ENCODE measurements around the gene FAM20A.

FAM20A gene

DNA sequence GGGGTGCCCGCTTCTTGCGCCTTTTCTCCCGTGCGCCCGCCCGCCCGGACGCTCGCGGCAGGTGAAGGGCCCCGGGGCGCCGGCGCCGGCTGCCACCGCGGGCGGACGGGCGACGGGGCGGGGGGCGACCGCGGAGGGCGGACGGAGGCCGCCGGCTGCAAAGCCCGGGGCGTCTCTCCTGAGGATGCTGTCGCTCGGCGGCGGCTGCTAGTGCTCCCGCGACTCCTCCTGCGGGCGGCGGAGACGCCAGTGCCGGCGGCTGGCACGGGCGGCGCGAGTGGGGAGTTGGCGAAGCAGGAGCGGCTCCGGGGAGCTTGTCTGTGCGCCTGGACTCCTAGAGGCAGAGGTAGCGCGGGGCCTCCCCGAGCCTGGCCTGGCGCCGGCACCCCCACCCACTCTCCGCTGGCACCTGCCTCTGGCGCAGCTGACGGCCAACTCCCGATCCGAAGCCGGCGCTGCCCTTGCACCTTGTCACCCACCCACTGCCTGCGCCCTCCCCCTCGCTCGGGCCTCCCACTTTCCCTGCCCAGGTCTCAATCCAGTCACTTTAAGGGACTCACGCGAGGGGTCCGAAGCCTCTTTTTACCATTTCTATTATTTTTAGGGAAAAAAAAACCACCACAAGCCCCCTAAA is at the start of gene FAM20A:
TSS of gene FAM20A (minus strand) at position 437 of the 634 bp plus-strand sequence. CDS start 701 bp downstream, outside the sequence.
- DNase-seq: no peak

DNA sequence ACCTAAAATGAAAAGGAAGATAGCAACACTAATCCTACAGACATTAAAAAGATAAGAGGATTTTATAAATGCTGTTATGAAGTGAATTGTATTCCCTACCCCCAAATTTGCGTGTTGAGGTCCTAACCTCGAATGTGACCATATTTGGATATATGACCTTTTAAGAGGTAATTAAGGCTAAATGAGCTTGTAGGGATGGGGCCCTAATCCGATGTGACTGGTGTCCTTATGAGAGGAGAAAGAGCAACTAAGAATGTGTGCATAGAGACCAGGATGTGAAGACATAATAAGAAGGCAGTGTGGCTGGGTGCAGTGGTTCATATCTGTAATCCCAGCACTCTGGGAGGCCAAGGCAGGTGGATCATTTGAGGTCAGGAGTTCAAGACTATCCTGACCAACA is 48.2 kb upstream of the FAM20A start:
- no peak for DNase-seq

DNA sequence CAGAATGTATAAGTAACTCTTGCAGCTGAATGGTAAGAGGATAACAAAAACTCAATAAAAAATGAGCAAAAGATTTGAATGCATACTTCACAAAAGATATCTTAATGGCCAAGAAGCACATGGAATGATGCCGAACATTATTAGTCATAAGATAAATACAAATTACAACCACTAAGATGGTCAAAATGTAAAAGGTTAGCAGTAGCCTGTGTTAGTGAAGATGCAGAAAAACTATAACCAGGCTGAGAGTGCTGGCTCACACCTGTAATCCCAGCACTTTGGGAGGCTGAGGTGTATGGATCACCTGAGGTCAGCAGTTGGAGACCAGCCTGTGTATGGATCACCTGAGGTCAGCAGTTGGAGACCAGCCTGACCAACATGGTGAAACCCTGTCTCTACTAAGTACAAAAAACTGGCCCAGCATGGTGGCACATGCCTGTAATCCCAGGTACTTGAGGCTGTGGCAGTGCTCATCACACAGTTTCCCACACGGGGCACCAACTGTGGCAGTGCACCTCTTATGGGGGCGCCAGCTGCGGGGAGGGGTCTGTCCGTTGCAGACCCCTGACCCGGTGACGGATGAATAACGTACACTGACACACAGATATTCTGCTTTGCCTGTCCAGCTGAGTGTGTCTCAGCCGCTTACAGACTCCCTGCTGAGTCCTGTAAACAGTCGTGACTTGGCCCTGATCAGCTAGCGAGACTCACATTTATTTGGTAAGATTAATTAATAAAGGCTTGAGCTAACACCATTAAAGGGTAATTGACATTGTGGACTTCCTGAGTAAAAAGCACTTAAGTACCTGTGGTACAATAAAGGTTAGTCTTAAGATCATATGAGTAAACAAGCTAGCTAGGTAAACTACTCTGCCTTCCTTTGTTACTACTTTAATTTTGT is 45.7 kb upstream of the FAM20A start:
- peak; percentile 60 for DNase-seq

DNA sequence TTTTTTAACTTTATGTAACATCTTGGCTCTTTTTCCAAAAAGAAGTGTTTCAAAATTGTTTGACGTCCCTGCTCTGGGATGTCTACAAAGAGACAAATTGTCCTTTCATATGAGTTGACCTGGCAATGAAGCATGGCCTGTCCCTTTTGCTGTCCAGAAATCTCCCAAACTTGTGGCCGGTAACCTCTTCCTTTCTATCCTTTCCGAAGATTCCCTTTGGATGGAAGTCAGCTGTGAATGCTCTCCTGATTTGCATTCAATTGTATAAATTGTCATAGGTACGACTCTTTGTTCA is 40.9 kb upstream of the FAM20A start:
- DNase-seq: no peak

DNA sequence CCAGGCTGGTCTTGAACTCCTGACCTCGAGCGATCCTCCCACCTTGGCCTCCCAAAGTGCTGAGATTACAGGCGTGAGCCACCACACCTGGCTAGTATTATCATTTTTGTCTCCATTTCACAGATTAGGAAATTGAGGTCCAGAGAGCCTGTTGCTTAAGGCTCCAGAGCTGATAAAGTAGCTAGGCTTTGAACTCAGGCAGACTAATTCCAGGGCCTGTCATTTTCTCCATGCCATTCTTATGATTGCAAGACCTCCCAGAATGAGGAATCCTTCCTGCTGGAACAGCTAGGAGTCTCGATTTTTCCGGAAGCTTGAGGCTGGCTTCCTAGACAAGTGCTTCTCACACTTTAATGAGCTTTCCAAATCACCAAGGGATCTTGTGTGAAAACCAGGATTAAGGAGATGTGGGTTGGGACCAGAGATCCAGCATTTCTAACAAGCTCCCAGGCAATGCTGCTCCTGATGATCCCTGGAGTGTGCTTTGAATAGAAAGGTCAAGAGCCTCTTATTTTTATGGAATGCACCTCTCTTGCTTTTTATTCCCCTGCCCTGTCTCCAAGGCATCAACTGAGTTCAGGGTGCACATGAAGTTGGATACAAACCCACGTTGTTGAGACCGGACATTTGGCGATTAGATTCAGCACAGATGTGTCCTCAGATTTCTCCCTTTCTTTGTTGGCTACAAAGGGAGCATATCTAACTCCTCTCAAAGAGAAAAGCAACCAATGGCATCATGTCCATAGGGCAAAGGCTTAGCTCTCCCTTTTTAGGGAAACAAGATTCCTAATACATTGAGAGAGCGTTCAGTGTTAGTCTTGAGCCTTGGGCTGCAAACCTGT is 40.3 kb upstream of the FAM20A start:
- DNase-seq: no peak

DNA sequence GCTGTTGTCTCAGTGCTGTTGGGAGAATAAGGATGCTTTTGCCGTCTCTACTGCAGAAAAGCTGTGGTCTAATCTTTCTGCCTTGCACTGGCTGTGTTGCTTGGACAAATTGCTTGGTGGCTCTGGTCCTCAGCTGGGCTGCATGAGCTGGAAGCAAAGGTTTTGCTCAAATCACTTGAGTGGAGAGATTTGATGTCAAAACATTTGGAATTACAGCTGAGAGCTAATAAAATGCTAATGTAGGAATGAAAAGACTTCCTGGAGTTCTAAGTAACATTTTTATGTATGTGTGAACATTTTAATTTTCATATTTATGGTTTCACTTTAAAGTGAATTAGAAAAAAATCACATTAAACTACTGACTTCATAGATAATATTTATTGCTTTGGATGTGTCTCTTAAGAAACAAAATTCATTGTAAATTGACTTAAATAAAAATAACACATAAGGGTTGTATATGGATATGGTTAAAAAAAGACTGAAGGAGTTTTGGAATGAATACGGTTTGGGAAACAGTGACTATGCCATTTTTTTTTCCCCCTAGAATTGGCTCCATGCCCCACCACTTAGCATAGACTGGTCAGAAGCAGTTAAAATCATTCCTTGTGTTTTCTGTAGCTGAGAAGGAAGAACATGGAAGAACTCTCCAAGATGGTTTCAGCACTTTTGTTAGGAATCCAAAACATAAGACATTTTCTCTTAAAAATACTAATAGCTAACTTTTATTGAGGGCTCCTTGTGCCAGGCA is 39.2 kb upstream of the FAM20A start:
- DNase-seq: no peak

DNA sequence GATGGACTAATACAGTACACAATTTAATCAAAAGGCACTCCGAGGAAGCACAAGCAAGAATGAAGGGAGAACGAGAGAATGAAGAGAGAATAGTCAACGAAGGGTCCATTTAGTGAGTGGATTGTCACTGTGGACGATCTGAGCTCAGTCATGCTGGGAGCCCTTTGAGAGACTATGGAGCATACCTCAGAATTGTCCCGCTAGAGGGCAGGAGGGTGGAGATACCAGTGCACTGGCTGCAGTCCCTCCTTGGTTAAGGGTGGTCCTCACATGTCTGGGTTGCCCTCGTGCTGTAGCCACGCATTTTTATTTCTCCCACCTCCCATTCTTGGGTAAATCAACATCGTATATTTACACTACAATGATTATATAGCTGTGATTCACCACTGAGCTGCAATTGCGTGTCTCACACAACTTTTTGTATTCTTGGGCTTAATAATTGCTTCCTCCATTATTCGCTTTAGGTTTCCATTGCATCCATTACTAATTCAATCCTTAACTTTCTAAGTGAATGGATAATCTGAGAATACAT is 33.2 kb upstream of the FAM20A start:
- no peak for DNase-seq

DNA sequence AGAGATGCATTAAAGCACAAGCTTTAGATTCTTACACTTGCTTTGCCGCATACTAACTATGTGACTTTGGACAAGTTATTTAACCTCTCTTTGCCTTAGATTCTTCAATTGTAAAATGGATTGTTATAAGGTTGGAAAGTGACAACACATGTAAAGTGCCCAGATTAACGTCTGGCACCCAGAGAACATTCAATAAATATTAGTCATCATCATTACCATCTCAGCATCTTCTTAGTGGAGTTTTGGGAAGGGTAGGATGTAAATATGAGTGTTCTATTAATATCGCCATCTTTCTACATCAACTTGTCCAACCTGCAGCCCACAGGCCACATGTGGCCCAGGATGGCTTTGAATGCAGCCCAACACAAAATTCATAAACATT is 27.4 kb upstream of the FAM20A start:
- DNase-seq: no peak

DNA sequence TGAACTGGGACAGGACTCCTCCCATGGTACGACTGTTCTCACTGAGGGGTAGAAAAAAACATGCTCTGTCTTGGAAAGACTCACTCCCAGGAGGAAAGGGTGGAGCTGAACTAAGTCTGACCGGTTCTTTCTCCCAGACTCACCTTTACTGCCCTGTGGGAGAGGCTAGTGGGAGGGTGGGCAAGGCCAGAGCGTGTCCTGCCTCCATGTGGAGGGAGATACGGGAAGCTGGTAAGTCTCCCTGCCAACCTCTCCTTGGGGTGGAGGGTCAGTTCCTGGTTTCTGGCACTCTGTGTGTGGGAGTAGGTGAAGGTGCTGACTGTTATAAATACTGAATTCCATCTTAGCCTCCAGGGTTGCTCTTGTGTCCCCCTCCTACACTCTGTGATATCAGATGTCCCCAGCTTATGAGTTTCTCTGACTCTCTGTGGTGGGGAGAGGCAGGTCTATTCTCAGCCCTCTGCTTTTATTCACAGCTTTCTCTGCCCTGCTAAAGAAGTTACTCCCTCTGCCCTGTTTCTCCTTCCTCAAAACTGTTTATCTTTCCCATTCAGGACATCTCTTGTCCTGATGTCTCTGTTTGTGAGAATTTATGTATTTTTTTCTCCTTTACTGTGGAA is 26.9 kb upstream of the FAM20A start:
- DNase-seq: no peak

DNA sequence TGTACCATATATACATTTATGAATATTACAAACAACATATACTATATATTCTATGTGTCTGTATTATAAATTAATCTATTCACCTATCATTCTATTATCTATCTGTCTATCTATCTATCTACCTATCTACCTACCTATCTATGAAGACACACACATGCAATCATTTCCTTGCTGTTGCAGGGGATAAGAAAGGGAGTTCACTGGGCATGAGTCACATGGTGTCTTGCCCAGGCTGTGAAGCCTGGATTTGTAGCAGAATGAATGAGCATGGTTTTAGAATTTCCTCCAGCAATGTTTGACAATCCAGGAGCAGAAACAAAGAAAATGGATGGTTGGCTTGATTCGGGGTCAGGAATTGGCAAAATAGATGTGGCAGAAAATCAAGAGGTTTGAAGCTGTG is 23.2 kb upstream of the FAM20A start:
- no peak for DNase-seq

DNA sequence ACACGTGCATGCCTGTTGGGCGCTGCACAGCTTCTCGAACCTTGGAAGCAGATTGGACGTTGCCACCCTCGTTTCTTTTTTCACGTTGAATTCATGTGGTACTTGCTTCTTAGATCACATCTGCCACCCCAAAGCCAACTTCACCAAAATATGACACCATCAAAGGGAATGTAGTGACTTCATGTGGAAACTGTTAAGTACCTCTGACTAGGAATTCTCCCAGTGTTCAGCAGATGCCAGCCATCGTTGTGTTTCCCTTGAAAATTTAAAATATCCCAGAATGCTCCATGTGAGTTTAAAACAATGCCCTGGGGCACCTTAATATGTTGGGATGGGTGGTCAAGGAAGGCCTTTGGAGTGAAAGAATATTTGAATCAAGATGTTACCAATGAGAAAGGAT is 22.6 kb upstream of the FAM20A start:
- DNase-seq: no peak

DNA sequence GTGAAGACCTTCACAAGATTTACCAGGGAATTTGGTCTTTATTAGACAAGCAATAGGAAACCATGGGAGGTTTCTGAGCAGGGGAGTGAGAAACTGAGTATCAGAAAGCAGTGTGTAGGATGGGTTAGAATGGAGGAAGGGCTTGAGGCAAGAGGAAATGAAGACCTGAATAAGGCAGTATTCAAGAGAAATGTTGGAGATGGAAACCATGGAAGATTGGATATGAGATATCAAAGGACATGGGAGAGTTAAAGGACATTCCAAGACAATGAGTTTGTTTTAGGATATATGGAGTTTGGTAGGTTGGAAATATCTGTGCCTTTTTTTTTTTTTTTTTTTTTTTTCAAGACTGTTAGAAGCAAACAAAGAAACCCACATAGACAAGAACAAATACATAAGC is 21.3 kb upstream of the FAM20A start:
- DNase-seq: no peak

DNA sequence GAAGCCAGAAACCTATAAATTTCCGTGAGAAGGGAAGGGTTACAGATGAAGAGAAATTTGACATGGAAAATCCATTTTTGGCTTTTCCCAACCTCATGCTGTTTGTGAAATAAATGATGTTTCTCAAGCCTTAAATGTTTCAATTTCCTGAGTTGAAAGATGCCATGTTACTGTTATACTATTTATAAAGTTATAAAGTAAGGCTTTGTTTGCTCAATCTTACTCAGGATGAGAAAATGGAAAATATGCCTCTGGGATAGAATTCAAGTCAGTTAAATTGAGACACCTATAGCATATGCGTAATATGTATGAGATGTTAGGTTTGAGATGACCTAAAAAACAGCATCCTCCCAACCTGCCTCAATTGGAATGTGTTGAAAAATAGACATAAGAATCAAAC is 19.9 kb upstream of the FAM20A start:
- DNase-seq: no peak

DNA sequence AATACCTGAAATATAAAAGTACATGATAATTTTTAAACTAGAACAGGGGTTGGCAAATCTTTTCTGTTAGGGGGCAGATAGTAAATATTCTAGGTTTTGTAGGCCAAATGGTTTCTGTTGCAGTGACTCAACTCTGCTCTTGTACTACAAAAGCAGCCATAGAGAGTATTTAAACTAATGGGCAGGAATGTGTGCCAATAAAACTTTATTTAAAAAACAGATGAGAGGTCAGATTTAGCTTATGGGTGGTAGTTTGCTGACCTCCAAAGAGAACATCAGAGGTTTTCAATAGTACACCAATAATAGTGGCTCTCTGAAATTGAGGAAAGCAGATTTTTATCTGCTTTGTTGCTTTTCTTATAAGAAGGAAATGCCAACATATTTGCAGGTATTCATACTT is 15.2 kb upstream of the FAM20A start:
- no peak for DNase-seq

DNA sequence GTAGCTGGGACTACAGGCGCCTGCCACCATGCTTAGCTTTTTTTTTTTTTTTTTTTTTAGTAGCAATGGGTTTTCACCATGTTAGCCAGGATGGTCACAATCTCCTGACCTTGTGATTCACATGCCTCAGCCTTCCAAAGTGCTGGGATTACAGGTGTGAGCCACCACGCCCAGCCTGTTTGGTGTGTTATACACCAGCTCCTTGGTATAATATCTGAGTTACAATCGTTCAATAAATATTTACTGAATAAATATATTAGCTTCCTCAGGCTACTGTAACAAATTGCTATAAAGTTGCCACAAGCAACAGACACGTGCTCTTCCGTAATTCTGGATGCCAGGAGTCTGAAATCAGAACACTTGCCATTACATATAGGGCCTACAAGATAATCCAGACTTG is 13.6 kb upstream of the FAM20A start:
- no peak for DNase-seq

DNA sequence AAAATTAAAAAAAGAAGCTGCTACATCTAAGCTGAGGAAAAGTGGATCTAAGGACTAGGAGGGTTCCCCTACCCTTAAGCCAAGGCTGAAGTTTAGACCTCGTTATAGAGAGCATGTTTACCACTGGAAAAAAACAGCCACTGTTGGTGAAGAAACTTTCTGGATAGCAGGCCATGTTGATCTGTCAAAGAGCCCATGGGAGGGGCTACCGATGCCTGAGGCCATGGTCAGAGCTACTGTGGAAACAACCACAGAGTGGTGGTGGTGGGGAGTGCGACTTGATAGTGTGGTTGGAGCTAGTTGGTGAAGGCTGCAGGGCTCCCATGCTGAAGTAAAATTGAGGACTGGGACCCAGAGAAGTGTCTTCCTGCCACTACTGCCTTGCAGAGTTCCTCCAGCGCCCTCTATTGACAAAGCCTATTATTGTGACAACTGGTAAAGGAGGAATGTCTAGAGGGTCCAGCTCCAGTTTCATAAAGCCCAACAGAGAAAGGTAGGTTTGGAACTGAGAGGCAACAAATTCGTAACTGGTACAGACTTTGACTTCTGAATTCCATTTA is 12.7 kb upstream of the FAM20A start:
- no peak for DNase-seq

DNA sequence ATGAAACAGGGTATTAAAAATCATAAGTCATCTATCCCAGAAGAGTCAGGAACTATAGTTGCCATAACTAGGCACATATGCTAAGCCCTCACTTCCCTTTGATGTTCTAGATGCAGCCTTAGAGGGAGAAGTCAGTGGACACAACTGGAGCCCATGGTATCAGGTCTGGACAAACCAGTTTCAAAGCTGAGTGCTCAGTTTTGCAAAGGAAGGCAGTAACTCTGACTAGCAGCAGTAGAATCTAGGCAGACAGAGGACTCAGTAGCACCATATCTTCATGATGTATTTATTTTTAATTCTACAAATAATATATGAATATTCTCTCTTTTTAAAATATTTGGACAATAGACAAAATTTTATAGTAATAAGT is 11.7 kb upstream of the FAM20A start:
- DNase-seq: no peak

DNA sequence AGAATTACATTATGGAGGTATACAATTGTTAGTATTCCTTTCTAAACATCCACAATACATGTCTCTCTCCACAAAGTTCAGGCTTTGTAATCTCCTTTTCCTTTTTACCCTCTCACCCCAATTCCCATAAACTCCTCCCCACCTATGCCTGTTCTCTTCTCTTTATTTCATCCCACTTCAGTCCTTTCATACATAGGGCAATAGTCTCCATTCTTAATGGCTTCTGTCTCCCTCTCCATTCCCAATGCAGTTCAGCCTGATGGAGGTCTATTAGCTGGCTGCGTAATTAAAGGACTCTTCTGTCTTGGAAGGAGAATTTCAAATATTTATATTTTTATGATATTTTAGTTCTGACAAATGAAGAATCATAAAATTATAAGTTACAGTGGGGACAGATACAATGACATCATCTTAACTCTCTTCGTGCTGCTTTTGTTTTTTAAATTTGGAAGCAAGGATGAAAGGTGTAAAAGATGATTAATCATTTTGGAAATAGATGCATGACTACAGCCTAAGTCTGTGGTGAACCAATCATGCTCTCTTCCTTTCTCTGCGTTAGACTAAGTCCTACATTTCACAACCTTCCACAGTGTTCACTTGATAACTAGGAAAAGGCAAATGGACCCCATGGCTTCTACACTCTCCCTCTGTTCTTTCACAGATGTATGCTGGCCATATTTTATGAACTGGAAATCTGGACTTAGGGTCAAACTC is 11.2 kb upstream of the FAM20A start:
- no peak for DNase-seq

DNA sequence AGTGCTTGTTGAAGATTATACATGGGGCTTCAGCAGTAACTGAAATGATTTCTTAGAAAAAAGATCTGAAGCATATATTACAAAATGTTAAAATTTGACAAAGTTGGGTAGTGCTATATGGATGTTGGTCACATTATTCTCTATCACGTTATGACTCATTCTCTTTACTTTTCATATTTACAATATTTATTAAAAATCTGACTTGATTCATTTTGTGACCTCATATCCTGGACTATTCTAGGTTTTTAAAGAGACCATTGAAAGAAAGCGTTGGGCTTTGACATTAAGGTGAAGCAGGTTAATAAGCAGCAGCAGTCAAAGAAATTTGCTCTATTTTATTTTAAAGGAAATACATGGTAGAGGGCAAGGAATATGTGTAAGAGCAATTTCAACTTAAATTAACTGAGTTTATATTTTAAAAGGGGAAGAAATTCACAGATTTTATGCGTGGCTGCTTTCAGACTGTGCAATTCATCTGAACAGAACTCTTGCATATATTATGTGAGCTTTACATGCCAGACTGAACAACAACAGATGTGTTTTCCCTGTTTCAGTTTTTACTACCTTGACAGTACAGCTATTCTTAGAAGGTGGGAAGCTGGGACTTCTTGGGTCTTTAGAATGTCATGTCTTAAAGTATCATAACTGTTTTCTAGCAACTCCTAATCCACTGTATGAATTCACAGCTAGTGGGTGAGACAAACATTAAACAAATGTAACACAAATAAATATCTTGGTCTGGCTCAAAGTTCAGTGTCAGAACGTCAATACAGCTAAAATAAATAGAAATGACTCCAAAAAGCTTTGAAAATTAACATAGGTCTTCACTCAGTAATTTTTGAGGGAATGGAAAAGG is 10.4 kb upstream of the FAM20A start:
- no peak for DNase-seq

DNA sequence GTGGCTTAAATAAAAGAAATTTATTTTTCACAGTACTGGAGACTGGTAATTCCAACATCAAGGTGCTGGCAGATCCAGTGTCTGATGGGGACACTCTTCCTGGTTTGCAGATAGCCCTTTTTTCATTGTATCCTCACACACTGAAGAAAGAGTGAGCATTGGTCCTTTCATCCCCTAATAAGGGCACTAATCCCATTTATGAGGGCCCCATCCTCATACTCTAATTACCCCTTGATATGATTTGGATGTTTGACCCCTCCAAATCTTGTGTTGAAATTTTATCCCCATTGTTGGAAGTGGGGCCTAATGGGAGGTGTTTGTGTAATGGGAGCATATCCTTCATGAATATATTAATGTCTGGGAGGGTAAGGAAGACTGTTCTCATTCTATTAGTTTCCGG is 9.4 kb upstream of the FAM20A start:
- DNase-seq: no peak
